Kidney capillary endothelial cell (primary cell): Measurements from ENCODE around the gene FOXN1.

Experiments used
- DNase-seq: peaks from one replicate; pipeline ENCODE4 v3.0.0-alpha.2; 2018; ENCODE audit warnings: low spot score

FOXN1 gene

GRCh38 chr17:28478712-28479615 lies 27.2 kb upstream of the FOXN1 start:
- no peak for DNase-seq

GRCh38 chr17:28480278-28480677 lies 25.9 kb upstream of the FOXN1 start:
- no peak for DNase-seq

- no peak for DNase-seq
Measured at GRCh38 chr17:28480799-28481571, 25.2 kb upstream of the FOXN1 start.

GRCh38 chr17:28482551-28483199 lies 23.5 kb upstream of the FOXN1 start:
- no peak for DNase-seq

GRCh38 chr17:28484296-28484695 lies 21.9 kb upstream of the FOXN1 start:
- DNase-seq: no peak

GRCh38 chr17:28485049-28485448 lies 21.1 kb upstream of the FOXN1 start:
- DNase-seq: no peak

- no peak for DNase-seq
Measured at GRCh38 chr17:28487881-28488532, 18.1 kb upstream of the FOXN1 start.

- no peak for DNase-seq
Measured at GRCh38 chr17:28488533-28489276, 17.4 kb upstream of the FOXN1 start.

- no peak for DNase-seq
Measured at GRCh38 chr17:28491286-28491685, 14.9 kb upstream of the FOXN1 start.

GRCh38 chr17:28491860-28492259 lies 14.3 kb upstream of the FOXN1 start:
- no peak for DNase-seq

GRCh38 chr17:28492352-28493310 lies 13.5 kb upstream of the FOXN1 start:
- no peak for DNase-seq

- peak; percentile 27 for DNase-seq
Measured at GRCh38 chr17:28493460-28493859, 12.7 kb upstream of the FOXN1 start.

GRCh38 chr17:28494445-28495188 lies 11.5 kb upstream of the FOXN1 start:
- DNase-seq: peak; percentile 43

GRCh38 chr17:28495635-28496034 lies 10.5 kb upstream of the FOXN1 start:
- DNase-seq: no peak

- DNase-seq: no peak
Measured at GRCh38 chr17:28497931-28498330, 8.2 kb upstream of the FOXN1 start.

- DNase-seq: no peak
Measured at GRCh38 chr17:28498652-28499363, 7.3 kb upstream of the FOXN1 start.

- no peak for DNase-seq
Measured at GRCh38 chr17:28499364-28499664, 6.8 kb upstream of the FOXN1 start.

- no peak for DNase-seq
Measured at GRCh38 chr17:28499684-28500357, 6.3 kb upstream of the FOXN1 start.
